IMR-90 (cell line): Measurements from ENCODE around the gene LRRC1.

Source experiments
- CEBPB ChIP-seq: IDR thresholded peaks from 2 replicates; pipeline ENCODE4 v1.6.1; 2012; ENCODE audit warnings: low read depth, low read length, improper control_type of control experiment
- CHD1 ChIP-seq: IDR thresholded peaks from 2 replicates; pipeline ENCODE4 v1.6.1; 2012; ENCODE audit warnings: low read depth, low read length, improper control_type of control experiment
- CTCF ChIP-seq: conservative IDR thresholded peaks from 2 replicates; pipeline ENCODE4 v1.5.1; 2012; ENCODE audit warnings: mild to moderate bottlenecking, low read depth, low read length, improper control_type of control experiment
- POLR2A ChIP-seq: IDR thresholded peaks from 2 replicates; pipeline ENCODE4 v1.6.1; 2012; ENCODE audit warnings: mild to moderate bottlenecking, low read depth, low read length
- RFX5 ChIP-seq: IDR thresholded peaks from 2 replicates; pipeline ENCODE4 v1.8.0; 2012; ENCODE audit warnings: low read depth, mild to moderate bottlenecking, low read length, moderate library complexity
- USF2 ChIP-seq: fragments of 150-350 bp; IDR thresholded peaks from 2 replicates; pipeline ENCODE4 v1.6.1; 2017; ENCODE audit warnings: mild to moderate bottlenecking, antibody characterized with exemption, low read length, low read depth

GRCh38 chr6:53889365-53889764 is 94.6 kb downstream of the LRRC1 start:
- no peak for TF ChIP-seq CEBPB
- no peak for TF ChIP-seq CTCF
- TF ChIP-seq POLR2A, result no peak
- TF ChIP-seq USF2, result no peak
- TF ChIP-seq CHD1, result no peak
- no peak for TF ChIP-seq RFX5
